Keratinocyte (primary cell): Measurements from ENCODE around the gene ZNF275.
"Not testable (repeated sequence)": the region's sequence is repeated elsewhere in the genome, so short reads cannot be mapped to it uniquely, and the experiment has no call there.

ENCODE experiments used
- CTCF ChIP-seq, 3 experiments: IDR thresholded peaks in 1 of 3; conservative IDR thresholded peaks in 1 of 3; optimal IDR thresholded peaks in 1 of 3; 2 replicates in 2 of 3; 3 replicates in 1 of 3; pipeline versions ENCODE3 to v1.5.1; 2011; ENCODE audit warnings: low read length in 3 of 3, mild to moderate bottlenecking in 3 of 3, moderate library complexity in 2 of 3, control low read depth in 1 of 3, inconsistent platforms in 1 of 3; ENCODE audit not compliant: insufficient read depth in 2 of 3; ENCODE audit errors: extremely low read depth in 1 of 3
- EZH2 ChIP-seq: IDR thresholded peaks from one replicate; pipeline ENCODE4 v1.6.1; 2012; ENCODE audit warnings: inconsistent platforms, mild to moderate bottlenecking, low read length, moderate library complexity

GRCh38 chrX:153293485-153294071 lies 40.4 kb upstream of the ZNF275 start:
- TF ChIP-seq CTCF (optimal IDR thresholded peaks at IDR 0.05 in 1 of 3, IDR thresholded peaks at IDR 0.05 in 1 of 3, conservative IDR thresholded peaks at IDR 0.05 in 1 of 3; ENCODE audit: extremely low read depth in 1 of 3, insufficient read depth in 2 of 3, low read length in 3 of 3); EZH2: not testable (repeated sequence)
